ENCODE results near the gene UBE2J2.

DNA sequence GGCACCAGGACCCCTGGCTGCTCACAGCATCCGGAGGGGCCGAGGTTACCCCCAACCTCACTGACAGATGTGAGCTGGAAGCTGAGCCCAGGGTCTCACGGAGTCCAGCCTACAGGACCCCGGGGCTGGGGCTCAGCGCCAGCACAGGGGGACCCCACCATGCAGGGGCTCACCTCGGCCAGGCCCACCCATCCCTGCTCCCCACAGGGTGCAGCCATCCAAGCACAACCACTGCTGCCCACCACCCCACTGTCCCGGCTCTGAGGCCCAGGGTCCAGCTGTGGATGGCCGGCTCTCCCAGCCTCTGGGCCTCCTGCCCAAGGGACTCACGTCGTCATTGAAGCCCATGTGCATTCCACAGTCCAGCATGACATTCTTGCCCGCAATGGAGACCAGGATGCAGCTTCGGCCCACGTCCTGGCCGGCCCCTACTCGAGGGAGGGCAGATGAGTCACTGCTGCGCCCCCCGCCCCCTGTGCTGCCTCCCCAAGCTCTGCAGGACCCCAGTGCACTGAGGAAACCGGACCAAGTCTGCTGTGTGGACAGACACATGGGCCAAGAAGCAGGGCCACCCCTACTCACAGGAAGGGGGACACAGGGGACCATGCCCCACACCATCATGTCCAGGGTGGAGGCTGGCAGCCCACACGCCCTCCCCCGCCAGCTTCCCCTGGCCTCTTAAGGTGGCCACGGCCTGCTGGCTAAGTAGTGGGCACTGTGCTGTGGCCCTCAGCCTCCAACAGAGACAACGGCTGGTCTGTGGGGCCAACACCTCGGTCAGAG lies 47.2 kb upstream of the UBE2J2 start:
- TF ChIP-seq EZH2 (IDR thresholded peaks at IDR 0.05; ENCODE audit: borderline replicate concordance, low read depth, low read length, severe bottlenecking) (no peak), POLR2A (IDR thresholded peaks at IDR 0.05; ENCODE audit: low read depth, low read length) (no peak), POLR2AphosphoS5 (IDR thresholded peaks at IDR 0.05; ENCODE audit: insufficient read depth, low read depth, low read length) (no peak), MYC (IDR thresholded peaks at IDR 0.05; ENCODE audit: low read depth, low read length) (no peak), GATA2 (IDR thresholded peaks at IDR 0.05; ENCODE audit: insufficient read depth, insufficient read length, low read depth, low read length) (no peak), JUN (IDR thresholded peaks at IDR 0.05; ENCODE audit: borderline replicate concordance, insufficient read depth, insufficient read length, low read depth) (no peak)
- TF ChIP-seq, protein P1, sequence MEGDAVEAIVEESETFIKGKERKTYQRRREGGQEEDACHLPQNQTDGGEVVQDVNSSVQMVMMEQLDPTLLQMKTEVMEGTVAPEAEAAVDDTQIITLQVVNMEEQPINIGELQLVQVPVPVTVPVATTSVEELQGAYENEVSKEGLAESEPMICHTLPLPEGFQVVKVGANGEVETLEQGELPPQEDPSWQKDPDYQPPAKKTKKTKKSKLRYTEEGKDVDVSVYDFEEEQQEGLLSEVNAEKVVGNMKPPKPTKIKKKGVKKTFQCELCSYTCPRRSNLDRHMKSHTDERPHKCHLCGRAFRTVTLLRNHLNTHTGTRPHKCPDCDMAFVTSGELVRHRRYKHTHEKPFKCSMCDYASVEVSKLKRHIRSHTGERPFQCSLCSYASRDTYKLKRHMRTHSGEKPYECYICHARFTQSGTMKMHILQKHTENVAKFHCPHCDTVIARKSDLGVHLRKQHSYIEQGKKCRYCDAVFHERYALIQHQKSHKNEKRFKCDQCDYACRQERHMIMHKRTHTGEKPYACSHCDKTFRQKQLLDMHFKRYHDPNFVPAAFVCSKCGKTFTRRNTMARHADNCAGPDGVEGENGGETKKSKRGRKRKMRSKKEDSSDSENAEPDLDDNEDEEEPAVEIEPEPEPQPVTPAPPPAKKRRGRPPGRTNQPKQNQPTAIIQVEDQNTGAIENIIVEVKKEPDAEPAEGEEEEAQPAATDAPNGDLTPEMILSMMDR (IDR thresholded peaks at IDR 0.05; ENCODE audit: extremely low read depth in 1 of 2, insufficient read depth in 1 of 2, low read depth in 1 of 2, low read length in 2 of 2), result no peak
